GM13976 (cell line): ENCODE measurements around the gene DACT2.
"Not testable (repeated sequence)": the region's sequence is repeated elsewhere in the genome, so short reads cannot be mapped to it uniquely, and the experiment has no call there.

ENCODE experiments used
- DNase-seq: peaks from one replicate; pipeline ENCODE4 v3.0.0; 2012; ENCODE audit warnings: low spot score
- CTCF ChIP-seq: IDR thresholded peaks from 2 replicates; pipeline ENCODE4 v1.5.1; 2012; ENCODE audit warnings: borderline replicate concordance, mild to moderate bottlenecking; ENCODE audit not compliant: insufficient read depth; ENCODE audit errors: extremely low read depth, missing control alignments, control extremely low read depth
- in situ Hi-C: fragments of 300-500 bp; cut with MboI; formaldehyde crosslinking; loops from one replicate; pipeline ENCODE4 v1.12.0; 2022; ENCODE audit warnings: low sequenced_read_pairs, mixed read lengths, inconsistent platforms; ENCODE audit not compliant: unreplicated experiment

Gene DACT2

GRCh38 chr6:168314948-168315347 is 4.6 kb downstream of the DACT2 start:
- DNase-seq: no peak
- in situ Hi-C loops: no loop called here
- TF ChIP-seq CTCF: no peak

GRCh38 chr6:168314021-168314420 is 5.6 kb downstream of the DACT2 start:
- no peak for TF ChIP-seq CTCF
- in situ Hi-C loops: no loop called here
- DNase-seq: no peak

DNA sequence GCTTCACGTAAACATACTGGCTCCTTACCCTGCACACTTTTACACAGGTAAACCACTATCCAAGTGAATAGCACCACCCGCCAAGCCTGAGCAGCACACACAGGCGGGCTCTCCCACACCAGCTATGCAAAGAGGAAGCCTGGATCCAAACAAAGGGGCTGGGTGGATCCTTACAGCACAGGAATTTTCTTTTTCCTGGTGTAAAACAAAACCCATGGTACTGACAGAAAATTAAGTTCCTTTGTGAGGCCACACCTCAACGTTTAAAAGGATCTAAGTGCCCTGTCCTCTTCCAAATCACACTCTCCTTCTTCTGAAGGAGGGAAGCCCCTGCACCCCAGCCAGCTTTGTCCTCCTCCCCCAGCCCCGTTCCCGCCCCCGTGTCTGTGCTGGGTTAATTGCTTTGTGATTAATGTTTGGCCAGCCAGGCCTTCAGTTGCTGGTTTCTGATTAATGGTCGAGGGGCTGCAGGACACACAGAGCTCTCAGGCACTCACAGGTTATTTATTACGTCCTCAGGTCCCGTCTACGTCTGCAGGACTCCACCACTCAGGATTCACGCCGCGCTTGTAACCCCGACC is 6.1 kb downstream of the DACT2 start:
- no peak for TF ChIP-seq CTCF
- in situ Hi-C loops: no loop called here
- no peak for DNase-seq

DNA sequence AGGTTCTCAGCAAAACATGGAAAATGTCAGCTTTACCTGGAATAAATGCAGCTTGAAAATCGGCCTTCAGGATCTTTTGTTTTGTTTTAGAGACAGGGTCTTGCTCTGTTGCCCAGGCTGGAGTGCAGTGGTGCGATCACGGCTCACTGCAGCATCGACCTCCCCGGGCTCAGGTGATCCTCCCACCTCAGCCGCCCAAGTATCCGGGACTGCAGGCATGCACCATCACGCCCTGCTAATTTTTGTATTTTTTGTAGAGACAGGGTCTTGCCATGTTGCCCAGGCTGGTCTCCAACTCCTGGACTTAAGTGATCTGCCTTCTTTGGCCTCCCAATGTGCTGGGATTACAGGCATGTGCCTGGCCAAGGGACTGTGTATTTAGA is 7.5 kb downstream of the DACT2 start:
- in situ Hi-C loops, DNase-seq: not testable (repeated sequence)

DNA sequence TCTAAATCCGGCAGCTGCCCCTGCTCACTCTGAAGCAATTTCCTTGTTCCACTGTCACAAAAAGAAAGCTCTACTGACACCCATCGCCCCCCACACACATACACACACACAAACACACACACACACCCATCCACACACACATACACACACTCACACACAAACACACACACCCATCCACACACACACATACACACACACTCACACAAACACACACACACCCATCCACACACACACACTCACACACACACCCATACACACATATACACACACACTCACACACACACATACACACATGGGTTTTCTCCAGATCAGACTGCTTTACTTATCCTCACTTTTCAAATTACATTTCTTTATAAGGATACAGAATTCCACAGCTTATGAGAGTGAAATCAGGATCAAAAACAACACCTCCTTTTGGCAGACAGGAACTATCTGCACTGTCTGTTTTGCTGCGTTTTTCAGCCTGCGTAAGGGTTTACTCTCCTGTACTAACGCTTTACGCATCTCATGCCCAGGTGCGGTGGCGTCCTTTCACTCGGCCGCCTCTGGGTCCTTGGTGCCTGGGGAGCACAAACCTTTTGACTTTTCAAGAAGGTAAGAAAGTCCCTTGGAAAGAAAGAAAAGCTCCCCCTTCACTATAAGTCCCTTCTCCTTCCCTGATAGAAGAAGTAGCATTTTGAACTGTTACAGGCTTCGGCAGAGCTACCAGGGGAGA is 8.0 kb downstream of the DACT2 start:
- TF ChIP-seq CTCF: no peak
- in situ Hi-C loops: no loop called here
- no peak for DNase-seq

DNA sequence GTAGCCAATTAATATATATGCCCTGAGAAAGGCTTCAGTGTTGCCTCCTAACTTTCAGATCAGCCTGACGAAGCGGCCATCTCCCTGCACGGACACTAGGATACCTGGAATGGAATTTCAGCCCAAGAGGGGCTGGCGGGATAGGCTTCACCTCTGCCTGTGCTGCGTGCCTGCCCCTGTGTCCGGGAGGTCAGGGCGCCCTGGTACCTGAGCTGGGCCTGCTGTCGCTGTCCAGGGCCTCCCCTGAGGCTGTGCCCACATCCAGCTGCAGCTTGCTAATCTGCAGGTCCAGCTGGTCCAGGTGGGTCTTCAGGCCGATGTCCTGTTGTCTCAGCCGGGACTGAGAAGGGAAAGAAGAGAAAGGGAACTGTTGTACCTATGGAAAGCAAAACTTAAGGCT is 8.6 kb downstream of the DACT2 start:
- TF ChIP-seq CTCF: no peak
- in situ Hi-C loops: no loop called here

DNA sequence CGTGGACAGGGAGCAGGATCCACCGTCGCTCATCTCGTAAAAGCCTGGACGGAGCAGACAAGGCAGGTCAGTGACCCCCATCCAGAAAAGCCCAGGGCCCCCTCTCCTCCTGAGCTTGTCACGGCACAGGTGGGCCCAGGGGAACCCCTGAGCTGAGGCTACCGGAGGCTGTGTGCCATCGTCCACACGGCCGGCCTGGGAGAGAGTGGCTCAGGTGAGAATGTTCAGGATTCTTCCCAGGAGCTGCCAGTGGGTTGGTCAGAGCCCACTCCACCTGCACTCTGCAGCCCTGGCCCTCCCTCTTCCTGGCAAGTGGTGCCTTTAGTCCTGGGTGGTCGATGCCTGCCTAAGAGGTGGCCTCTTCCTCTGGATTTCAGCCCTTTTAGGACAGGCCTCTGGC is 9.2 kb downstream of the DACT2 start:
- TF ChIP-seq CTCF: no peak
- in situ Hi-C loops: no loop called here
- DNase-seq: no peak

More for the DNA sequence above, 8.6 kb downstream of the DACT2 start:
- DNase-seq: no peak
